Cerebellar nuclear complex (tissue), 1 donor: Measurements from ENCODE around the gene KCNIP2.
"Not testable (repeated sequence)": the region's sequence is repeated elsewhere in the genome, so short reads cannot be mapped to it uniquely, and the experiment has no call there.

Source experiments
- DNase-seq, 2 experiments: peaks; one replicate each; lab custom pipeline; 2025; lab: John Stamatoyannopoulos, UW

KCNIP2 gene

DNA sequence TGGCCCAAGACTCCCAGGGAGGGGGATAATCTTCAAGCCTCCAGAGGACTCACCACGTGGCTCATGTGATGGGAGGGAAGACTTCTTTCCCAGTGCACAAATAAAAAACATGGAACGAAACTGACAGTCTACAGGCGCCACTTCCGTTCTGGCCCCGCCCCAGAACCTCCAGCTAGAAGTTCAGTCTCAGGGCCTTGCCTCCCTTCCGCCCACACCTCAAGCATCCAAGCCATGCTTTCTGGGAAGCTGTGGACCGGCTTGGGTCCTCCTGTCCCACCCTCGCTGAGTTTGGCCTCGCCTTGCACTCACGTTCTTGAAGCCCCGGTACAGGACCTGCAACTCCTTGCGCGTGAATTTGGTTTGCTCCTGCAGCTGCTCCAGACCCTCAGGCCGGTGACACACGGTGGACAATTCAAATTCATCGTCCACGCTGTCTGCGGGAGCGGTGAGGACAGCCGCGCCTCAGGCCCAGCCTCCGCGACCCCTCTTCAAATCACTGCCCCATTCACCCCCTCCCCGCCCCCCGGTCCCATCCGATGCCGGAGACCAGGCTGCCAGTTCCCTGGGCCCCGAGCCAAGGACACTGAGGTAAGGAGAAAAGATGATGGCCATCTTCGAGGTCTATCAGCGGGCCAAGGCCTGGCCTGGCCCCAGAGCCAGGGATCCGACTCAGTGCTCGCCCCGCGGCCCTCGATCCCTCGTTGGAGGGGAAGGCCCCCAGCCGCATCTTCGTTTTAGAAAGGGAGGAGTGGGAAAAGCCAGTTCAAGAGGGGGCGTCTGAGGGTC is 14.6 kb downstream of the KCNIP2 start:
- no peak for DNase-seq

DNA sequence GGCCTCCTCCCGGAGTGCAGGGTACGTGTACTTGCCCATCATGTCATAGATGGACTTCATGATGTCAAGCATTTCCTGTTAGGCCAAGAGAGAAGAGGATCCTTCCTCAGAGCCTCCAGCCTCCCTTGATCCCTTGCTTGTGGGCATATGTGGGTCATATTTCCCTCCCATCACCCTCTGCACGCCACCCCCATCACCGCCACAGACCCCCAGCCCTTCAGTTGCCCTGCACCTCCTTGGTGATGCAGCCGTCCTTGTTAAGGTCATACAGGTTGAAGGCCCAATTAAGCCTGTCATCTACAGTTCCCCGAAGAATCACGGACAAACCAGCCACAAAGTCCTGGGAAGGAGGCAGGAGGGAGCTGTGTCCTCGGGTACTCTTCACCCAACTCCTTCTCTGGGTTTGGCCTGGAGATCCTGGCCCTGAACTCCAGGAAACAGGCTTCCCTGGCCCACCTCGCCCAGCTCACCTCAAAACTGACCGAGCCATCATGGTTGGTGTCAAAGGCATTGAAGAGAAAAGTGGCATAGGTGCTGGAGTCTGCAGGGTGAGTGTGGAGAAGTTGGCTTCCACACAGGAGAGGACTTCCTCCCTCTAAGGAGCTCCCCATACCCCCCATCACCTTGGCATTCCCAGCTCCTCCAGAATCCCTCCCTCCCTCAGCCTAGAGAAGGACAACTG is 15.5 kb downstream of the KCNIP2 start:
- no peak for DNase-seq

DNA sequence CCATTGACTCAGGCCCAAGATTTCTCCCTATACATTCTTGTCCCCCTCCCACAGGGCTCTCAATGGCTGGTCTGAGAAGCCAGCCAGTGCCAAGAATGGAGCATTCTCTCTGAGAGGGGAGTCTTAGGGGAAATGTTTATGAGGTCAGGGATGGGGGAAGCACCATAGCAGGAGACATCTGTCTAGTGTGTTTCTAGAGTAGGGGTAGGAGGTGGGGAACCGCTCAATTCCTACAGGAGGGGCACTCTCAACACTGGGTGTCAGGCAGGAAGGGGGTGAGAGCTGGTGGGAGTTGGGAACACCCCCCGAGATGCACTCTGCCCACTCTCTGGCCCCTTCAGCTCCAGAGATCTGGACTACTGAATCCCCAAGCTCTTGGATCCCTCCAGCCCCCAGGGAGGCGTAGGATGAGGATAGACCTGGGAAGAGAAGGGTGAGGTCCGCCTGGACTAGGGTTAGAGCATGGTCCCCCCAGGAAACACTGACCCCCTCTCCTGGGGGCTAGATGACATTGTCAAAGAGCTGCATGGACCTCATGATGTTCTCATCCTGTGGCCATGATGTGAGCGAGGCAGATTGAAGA is 16.7 kb downstream of the KCNIP2 start:
- DNase-seq: no peak

DNA sequence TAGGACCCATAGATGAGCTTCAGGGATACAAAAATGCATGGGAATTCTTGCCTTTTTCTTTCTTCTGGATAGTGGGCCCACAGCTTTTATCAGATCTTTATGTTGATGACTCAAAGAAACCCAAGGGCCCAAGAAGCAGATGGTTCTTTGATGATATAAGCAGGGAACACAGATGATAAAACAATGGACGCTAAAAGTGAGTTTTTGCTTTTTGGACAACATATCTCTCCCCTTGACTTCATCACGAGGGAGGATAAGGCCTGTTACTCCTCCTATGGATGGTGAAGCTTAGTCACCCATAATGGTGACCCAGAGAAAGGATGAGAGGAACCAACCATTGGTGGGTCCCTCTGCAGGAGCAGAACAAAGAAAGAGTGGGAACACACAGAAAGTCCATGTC is 18.9 kb downstream of the KCNIP2 start:
- DNase-seq: no peak

DNA sequence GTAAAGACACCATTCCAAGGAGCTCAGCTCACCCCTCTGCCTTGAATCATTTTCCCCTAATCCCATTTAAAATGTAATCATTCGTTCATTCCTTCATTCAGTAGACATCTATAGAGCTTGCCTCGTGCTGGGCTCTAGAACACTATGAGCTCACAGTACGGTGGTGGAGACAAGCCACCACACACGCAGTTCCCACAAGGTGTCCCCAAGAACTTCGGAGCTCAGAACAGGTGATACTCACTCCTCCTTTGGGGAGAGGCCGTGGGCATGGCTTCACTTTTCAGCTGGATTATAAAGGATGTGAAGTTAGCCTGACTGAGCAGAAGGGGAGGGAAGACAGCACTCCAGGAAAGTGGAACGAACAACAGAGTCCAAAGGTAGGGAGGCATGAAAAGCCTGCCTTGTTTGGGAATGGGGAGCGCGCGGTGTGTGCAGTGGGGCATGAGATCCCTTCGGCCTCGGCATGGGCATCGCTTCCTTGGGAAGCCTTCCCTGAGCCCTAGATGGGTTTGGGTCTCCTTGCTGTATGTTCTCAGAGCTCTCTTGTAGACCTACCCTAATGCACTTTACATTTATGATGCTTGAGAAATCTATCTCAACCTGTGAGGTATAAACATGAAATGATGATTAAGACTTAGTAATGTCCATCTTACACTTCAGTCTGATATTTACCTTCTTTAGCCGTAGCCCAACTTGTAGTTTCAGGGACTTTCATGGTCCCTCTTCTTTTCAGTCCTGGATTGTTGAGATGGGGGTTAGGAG is 24.5 kb downstream of the KCNIP2 start:
- no peak for DNase-seq

DNA sequence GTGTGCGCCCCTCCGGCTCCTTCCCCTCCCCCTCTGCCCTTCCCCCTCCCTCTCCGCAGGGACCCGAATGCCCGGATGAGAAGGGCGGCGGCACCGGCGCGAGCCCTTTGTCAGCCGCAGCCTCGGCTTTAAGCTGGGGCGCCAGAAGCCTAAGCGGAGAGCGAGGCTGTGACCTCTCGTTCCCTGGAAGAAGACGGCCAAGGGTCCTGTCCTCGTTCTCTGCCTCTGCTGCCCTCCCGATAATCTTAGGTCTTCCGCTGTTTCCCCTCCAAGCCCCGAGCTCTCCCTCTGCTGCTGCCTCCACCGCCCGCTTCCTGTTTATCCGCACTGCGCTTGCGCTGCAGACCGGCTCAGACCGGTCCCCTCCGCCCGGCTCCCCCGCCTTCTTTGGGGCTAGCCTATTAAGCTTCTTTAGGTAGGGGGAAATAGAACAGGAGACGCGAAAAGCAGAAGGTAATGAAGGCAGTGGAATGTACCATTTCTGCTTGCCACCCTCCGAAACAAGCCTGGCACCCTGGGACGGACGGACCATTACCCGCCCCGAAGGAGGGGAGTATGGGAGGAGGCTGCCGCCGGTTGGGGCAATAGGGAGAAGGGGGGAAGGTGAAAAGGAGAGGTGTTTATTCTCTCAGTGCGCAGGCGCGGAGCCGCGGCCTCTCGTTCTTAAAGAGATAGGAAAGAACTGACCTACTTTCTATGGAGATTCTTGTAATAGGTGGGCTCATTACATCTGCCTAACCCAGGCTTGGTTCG is 25.3 kb downstream of the KCNIP2 start, which contains the start of gene OGA:
Gene OGA, minus strand, starts transcription at position 326 of the 753 bp plus-strand sequence. CDS start 422 bp downstream, outside the sequence.
- peak; percentile 98 to 99 for DNase-seq

DNA sequence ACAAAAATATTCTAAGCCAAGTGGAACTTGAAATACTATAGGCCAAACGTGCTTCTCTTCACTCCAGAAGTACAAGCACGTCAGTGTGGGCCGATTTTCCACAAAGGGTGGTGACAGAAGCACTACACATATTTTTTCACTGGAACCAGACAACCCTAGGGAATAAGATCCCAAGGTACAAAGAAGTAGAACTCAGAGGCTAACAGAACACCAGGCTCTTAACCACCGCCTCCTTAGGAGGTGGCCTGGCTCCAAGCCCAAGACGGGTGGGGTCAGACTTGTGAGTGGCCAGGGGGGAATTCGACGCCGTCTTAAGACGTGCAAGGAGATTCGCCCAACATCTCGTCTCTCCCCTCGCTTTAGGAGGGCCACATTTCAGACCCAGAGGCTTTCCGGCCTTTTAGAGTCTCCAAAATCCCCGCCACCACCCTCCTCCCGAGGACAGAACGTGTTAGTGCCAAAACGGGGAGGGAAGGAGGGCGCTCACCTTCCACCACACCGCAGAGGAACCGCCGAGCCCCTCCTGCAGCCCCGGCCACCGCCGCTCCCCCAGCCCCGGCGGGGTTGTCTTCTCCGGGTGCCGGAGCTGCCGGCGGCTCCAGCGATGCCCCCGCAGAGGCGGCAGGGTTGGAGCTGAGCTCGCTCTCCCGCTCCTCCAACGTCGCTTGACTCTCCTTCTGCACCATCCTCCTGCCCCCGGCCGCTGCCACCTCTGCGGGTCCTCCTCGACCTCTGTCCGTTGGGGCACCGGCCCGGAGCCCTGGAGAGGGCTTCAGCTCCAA is 26.1 kb downstream of the KCNIP2 start:
- no peak for DNase-seq

DNA sequence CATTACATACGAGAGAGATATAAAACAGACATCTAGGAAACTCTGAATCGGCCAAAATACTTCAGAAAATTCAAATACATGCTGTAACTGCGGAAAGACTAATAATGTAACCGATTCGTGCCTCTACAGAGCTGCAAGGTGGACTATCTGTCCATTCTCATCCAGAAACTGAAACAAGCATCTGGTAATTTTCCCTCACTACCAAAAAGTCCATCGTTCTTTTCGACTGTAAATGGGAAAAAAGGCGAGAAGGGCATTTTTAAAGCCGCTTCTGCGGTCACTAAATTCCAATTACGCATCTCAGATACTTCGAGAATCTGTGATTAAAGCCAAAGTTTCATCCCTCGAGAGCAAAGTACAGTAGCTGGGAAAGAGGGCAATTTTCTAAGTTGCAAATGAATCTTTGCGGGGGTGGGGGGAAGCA is 26.7 kb downstream of the KCNIP2 start:
- no peak for DNase-seq

DNA sequence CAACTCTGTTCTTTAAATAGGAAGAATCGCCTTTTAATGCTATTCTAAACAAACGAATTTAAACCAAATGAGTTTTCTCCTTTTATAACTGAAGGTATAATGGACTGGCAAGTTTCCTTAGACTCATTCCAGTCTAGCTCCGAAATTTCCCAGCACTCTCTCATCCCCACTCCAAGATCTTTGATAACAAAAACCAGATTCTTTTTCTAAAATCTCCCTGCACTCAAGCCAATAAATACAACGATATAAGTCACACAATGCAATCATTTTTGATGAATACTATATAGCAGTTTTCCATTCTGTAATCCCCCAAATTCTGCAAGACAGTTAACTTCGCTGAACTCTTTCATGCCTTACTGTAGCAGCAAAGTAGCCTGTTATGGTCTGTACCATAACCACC is 27.2 kb downstream of the KCNIP2 start:
- no peak for DNase-seq

DNA sequence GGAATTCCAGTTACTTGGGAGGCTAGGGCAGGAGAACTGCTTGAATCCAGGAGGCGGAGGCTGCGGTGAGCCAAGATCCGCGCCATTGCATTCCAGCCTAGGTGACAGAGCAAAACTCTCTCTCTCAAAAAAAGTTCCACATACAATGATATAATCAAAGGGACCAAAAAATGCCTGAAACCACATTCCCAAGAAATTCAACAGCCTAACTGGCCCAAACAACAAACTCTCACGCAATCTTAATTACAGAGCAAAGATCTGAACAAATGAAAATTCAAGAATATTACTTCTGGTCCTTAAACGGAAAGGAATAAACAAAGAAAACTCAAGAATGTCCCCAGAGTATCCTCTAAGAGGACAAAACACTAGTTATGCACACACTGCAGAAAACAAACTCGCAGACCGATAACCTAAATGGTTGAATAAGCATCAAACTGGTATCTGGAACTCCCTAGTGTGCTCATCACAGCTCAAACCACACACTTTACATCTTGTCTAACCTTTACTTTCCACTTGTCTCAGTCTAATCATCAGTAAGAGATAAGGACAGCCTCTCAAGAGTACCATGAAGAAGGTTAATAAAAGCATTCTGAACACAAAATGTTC is 29.0 kb downstream of the KCNIP2 start:
- DNase-seq: no peak

DNA sequence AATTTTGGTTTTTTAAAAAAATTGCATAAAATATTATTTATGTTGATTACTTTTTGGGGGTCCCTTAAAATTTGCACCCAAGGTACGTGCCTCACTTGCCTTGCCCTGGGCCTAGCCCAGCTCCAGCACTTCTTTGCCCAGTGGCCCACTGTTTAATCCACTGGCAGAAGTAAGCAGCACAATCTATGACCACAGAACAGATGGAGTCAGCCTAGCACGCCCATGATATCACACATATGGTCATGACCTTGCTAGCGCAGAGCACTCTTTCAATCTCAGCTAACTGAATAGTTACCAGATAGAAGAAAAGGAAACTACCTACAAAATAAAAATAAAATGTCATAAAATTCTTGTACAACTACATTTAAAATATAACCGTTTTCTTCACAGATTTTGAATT is 31.0 kb downstream of the KCNIP2 start:
- DNase-seq: no peak

DNA sequence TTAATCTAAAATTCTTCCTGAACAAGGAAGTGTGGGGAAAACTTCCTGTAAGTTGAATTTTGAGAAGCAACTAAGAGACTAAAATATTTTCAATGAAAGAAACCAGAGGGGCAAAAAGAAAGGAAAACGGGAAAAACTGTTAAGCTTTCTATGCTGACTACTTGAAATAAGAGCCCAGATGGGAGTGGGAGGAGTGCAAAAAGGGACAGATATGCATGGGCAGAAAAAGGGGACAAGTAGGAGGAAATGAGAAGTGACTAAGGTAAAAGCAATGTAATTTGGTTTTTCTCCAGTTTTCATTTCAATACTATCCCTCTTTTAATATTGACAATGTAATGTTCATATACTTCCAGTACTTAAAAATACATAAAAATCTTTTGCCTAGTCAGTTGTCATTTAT is 36.4 kb downstream of the KCNIP2 start:
- DNase-seq: no peak

DNA sequence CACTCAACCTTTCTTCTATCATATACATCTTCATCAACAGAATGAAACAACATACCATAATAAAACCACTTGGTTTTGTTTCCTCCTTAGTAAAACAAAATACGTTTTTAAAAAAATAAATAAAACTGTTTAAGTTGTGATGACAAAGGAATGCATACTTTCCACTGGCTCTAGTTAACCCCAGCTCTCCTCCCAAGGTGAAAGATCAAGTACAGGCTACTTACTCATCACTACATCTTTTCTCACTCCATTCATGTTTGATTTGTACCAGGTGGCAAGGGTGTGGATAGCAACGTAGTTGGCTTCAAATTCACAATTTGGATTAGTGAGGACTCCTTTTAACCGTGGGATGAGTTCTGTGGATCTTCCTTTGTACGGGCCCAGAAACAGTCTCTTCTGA is 40.1 kb downstream of the KCNIP2 start:
- no peak for DNase-seq

DNA sequence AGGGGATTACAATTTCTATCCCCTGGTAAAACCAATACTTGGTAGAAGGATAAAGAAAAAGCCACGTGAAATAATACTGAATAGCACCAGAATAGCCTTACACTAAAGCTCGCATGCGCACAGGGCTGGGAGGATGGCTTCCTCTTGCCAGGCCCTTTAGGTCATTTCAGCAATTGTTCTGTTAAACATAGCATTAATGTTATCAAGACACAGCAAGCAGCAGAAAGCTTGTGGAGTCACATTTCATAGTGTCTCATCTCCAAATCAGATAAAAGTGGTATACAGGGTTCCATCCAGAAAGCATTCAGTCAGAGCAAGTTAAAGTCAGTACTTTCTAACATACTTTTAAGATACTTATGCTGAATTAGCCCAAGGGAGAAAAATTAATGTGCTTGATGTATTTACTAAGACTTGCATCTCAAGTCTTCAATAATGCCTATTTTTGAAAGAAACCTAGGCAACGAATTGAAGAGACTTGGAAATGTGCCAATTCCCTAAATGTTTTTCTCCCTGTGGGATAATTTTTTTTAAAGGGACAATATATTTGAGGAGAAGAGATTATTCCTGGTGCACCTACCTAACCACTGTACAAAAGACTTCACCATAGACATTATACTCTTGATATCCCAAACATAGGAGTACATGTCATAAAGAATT is 46.1 kb downstream of the KCNIP2 start:
- no peak for DNase-seq

DNA sequence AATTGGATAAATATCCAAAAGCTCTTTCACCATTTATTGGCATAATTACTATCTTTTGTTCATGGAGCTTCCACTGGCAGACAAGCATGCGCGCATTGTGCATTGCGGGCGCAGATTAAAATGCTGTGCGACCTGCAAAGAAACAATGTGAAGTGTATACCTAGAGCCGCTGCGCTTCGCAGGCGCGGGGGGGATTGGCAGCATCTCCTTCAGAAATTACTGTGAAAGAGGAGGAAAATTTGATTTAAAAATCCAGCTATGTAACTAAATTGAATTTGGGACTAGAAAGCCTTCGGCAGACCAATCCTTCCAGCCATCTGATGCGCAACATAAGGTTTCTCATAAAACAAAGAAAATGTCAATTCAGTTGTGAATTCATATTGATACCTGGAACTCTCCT is 50.1 kb downstream of the KCNIP2 start:
- DNase-seq: no peak

DNA sequence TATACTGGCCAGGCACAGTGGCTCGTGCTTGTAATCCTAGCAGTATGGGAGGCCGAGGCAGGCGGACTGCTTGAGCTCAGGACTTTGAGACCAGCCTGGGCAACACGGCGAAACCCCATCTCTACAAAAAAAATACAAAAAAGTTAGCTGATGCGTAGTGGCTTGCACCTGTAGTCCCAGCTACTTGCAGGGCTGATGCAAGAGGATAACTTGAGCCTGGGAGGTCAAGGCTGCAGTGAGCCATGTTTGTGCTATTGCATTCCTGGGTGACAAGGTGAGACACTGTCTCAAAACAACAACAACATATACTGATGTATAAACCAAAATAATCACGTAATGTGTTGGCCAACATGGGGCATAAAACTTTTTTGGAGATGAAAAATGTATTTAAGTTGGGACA is 53.9 kb downstream of the KCNIP2 start:
- no peak for DNase-seq

DNA sequence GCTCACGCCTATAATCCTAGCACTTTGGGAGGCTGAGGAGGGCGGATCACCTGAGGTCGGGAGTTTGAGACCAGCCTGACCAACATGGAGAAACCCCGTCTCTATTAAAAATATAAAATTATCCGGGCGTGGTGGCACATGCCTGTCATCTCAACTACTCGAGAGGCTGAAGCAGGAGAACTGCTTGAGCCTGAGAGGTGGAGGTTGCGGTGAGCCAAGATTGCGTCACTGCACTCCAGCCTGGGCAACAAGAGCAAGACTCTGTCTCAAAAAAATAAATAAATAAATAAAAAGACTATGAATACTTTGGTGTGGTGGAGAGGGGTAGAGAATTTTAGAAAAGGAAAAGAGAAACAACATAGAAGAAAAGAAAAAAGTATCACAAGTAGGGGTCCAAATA is 54.4 kb downstream of the KCNIP2 start:
- not testable (repeated sequence) for DNase-seq

DNA sequence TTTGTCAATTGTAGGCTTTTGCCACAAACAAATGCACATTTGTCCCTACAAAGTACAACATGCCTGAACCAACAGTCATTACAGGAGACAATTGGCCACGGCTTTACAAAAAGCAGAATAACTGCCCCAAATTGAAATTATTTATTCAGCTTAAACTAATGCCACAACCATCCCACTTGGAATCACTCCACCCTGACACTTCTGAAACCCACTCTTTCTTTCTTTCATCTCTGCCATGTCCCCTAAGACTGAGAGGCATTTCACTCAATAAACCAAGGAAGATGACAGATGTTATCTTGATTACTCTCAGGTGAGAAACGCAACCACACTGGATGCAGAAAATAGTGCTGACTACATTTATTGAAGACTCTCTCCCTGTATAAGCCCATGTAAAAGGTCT is 57.8 kb downstream of the KCNIP2 start:
- no peak for DNase-seq

DNA sequence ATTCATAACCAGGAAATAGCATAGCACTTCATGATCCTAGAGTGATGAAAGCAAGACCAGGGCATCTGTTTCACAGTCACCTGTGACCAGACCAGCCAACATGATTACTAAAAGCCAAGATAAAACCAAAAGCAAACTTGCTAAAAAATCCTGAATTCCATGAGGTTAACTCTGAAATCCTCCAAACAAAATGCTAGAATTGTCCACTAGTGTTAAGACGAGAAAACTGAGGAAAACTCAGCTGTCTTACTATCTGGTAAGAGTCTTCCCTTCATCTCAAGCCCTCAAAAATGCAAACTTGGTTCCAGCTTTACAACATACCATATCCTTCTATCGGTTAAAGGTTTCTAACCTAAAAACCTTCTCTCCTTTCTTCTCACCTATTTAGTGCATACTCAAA is 59.0 kb downstream of the KCNIP2 start:
- no peak for DNase-seq

DNA sequence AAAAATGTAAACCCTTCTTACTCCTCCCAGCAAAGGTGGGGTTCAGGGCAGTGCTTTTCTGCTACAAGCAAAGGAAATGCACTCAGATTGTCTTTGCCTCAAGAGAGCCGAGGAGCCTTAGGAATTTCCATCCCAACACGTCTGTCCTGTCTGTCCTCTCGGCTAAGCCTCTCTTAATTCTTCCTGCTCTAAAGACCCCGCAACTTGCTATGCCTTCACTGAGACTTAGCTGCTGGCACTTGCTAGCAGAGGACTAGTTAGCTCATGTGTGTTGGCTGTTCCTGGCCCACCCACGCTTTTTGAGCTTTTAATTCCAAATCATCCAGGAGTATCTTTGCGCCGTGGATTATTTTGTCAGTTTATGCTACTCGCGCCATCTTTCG is 59.9 kb downstream of the KCNIP2 start:
- DNase-seq: no peak
